Measurements from ENCODE around the gene LZTR1.

Gene LZTR1

DNA sequence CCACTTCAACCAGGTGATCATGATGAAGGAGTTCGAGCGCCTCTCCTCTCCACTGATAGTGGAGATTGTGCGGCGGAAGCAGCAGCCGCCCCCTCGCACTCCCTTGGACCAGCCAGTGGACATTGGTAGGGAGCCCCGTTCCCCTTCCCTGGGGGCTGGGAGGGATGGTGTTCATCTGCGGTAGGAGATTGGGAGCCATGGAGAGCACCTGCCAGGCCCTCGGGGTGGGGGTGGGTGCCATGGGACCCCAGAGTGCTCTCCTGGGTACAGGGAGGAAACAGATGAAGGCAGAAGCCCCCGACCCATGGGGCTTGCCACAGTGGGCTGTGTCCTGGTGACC lies 12.8 kb downstream of the LZTR1 start:
- TF ChIP-seq, protein P1, sequence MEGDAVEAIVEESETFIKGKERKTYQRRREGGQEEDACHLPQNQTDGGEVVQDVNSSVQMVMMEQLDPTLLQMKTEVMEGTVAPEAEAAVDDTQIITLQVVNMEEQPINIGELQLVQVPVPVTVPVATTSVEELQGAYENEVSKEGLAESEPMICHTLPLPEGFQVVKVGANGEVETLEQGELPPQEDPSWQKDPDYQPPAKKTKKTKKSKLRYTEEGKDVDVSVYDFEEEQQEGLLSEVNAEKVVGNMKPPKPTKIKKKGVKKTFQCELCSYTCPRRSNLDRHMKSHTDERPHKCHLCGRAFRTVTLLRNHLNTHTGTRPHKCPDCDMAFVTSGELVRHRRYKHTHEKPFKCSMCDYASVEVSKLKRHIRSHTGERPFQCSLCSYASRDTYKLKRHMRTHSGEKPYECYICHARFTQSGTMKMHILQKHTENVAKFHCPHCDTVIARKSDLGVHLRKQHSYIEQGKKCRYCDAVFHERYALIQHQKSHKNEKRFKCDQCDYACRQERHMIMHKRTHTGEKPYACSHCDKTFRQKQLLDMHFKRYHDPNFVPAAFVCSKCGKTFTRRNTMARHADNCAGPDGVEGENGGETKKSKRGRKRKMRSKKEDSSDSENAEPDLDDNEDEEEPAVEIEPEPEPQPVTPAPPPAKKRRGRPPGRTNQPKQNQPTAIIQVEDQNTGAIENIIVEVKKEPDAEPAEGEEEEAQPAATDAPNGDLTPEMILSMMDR (conservative IDR thresholded peaks at IDR 0.05), result no peak
- H3K27ac ChIP-seq, result no peak overlapping the region

GRCh38 chr22:20995329-20996030 lies 13.4 kb downstream of the LZTR1 start:
- TF ChIP-seq, protein P1 (conservative IDR thresholded peaks at IDR 0.05), result no peak
- no peak overlapping the region for H3K27ac ChIP-seq

DNA sequence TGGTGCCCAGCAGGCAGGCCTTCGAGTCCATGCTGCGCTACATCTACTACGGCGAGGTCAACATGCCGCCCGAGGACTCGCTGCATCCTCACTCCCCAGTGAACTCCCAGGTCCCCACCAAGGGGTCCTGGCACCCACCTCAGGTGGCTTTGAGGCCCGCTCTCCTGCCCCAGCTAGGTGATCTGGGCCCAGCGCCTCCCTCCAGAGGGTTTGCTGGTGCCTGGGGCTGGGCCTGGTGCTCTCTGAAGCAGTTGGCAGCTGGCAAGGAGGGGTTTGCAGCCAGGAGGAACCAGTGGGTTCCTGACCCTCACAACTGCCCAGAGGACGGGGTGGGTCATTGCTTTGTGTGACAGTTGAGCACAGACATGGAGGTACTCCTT lies 13.9 kb downstream of the LZTR1 start:
- TF ChIP-seq, protein P1 (conservative IDR thresholded peaks at IDR 0.05), result no peak
- no peak overlapping the region for H3K27ac ChIP-seq

GRCh38 chr22:20996598-20997535 lies 14.8 kb downstream of the LZTR1 start:
- no peak overlapping the region for H3K27ac ChIP-seq
- TF ChIP-seq, protein P1 (conservative IDR thresholded peaks at IDR 0.05), result no peak

DNA sequence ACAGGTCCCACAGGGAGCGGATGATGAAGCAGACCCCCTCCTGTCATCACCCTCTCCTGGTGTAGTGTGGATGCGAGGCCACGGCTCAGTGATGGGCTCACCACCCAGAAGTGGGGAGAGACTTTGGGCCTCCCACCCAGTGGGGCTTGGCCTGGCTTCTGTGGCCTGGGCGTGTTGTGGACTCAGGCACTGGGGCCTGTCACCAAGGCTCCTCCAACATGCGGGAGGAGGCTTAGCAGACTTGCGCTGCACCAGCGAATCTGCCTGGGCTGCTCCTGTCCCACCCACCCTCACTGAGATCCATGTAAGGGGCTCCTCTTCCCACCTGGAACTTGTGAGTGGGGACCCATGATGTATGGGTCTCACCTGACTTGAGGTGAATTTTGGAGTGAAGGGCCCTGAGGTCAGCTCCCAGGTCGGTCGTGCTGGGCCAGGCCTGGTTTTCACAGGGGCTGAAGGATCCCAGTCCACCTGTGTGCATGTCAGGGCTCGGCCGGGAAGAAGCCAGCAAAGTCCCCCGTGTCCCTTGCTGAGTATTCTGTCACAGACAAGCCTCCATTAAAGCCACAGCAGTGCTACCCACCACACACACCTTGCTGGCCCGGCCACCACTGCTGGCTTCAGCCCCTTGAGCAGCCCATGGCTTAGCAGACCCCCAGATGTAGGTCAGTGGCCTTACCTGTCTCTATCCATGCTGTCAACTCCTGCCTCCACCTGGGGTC lies 15.6 kb downstream of the LZTR1 start:
- TF ChIP-seq, protein P1 (conservative IDR thresholded peaks at IDR 0.05), result no peak
- H3K27ac ChIP-seq, result no peak overlapping the region

DNA sequence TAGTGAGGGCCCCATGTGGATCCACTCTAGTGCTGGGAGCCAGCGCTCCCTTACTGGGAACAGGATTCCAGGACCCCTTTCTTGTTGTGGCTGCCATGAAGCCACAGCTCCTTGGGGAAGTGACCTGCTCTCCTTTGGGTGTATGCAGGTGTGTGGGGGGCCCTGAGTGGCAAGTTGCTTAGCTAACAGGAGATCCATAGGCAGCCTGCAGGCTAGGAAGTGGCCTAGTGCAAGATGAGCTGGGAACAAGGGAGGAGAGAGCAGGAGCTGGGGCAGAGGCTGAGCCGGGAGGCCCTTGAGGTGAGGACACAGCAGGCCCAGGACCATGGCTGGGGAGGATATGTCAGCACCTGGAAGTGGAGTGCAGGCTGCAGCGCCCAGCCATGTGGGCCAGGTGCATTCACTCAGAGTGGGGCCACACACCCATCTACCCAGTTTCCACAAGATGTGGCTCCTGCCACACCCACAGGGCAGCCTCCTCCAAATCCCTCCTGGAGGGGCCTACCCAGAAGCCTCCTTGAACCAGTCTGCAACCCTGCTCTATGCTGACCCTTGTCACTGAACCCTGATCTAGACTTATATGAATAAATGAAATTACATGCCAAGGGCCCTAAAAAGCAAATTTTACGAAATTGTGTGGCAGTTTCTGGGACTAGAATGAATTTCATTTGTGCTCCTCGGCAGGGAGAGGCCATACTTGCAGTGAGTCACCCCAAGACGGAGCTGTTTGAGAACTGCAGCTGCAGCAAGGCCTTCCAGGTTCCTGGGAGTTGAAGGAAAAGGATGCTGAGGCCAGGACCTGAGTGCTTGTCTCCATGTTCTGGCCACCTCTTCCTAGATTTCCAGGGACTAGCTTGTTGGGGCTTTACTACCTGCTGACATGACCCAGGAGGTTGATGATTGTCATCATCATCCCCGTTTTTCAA lies 16.6 kb downstream of the LZTR1 start:
- TF ChIP-seq, protein P1 (conservative IDR thresholded peaks at IDR 0.05), result no peak
- H3K27ac ChIP-seq, result no peak overlapping the region

Data from VCaP (cell line).